ENCODE measurements around the gene CLCA1.
A peak's percentile ranks its signal among the peaks of the same experiment; 100 is the strongest.

Gene CLCA1

DNA sequence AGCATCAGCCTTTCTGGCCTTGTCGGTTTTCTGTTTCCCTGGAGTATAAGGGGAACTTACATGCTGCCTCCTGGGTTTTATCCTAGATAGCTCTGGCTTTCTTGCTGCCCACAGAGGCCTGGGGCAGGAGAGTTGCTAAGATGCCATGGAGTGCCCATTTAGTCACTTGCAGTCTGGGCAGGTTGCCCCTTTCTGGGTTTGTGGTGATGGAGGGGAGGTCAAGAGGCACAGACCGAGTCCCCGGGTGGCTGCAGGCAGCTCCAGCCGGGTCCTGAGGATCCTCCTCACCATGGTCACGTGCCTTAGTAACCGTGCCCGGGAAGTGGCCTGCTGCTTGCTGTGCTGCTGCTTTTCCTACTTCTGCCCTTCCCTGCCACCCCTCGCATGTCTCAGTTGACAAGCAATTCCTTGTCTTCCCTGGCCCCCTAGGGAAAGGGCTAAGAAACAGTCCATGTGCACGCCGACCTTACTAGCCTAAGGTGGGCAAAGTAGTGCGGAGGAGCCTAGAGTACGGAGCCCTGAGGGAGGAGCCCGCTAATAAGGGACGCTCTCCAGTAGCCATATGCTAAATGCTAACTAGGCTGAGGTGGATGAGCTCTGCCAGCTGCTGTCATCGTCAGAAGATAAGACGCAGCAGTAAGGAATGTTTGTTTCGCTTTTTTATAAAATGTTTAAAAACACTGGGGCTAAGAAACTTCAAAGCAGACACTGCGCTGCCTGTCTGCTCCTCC lies 34.8 kb downstream of the CLCA1 start:
- Mint-ChIP-seq H3K4me1 (ENCODE audit: low read depth) (peaks cover 12% of the 10 kb centered on the region), H3K27me3 (ENCODE audit: low read depth) (peaks cover 22% of the 10 kb centered on the region), H3K36me3 (ENCODE audit: low read depth) (no peaks in the 10 kb centered on the region), H3K4me3 (peak overlapping the region; percentile 32), H3K9me3 (no peaks in the 10 kb centered on the region), H3K27ac (no peak overlapping the region)

DNA sequence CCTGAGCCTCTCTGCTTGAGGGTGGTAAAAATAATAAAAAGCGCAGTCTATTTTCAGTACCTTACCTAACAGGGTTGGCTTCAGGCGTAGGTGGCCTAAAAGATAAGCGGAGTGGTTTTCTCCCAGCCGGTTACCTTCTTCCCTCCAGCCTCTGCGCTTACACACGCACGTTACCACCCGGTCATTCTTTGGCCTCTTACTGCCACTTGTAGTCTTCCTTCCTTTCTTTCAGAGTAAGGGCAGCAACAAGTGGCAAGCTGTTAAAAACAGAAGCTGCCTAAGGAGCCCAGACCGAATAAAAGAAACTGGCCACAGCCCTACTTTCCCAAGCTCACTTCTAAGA lies 35.4 kb downstream of the CLCA1 start:
- H3K4me1 Mint-ChIP-seq (ENCODE audit: low read depth) = peaks cover 12% of the 10 kb centered on the region
- H3K9me3 Mint-ChIP-seq = no peaks in the 10 kb centered on the region
- no peak overlapping the region for H3K4me3 Mint-ChIP-seq
- H3K36me3 Mint-ChIP-seq (ENCODE audit: low read depth) = no peaks in the 10 kb centered on the region
- no peak overlapping the region for H3K27ac Mint-ChIP-seq
- peaks cover 17% of the 10 kb centered on the region for H3K27me3 Mint-ChIP-seq (ENCODE audit: low read depth)

- peaks cover 12% of the 10 kb centered on the region for H3K4me1 Mint-ChIP-seq (ENCODE audit: low read depth)
- H3K4me3 Mint-ChIP-seq = no peak overlapping the region
- H3K36me3 Mint-ChIP-seq (ENCODE audit: low read depth) = no peaks in the 10 kb centered on the region
- no peaks in the 10 kb centered on the region for H3K9me3 Mint-ChIP-seq
- H3K27me3 Mint-ChIP-seq (ENCODE audit: low read depth) = peaks cover 17% of the 10 kb centered on the region
- no peak overlapping the region for H3K27ac Mint-ChIP-seq
These were observed 36.3 kb downstream of the CLCA1 start for GRCh38 chr1:86504895-86505563.

DNA sequence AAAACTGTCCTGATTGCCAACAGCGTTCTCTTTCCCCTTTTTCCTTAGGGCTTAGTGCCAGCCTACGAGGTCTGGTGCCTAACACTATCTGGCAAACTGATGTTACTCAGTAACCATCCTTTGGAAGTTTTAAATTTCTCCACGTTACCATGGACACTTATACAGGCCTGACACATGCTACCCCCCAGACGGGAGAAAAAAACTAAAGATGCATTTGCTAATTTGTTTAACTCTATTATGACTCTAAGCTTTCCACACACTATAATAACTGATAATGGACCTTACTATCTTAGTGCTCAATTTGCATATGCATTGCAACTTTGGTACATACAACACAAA lies 36.8 kb downstream of the CLCA1 start:
- no peaks in the 10 kb centered on the region for H3K9me3 Mint-ChIP-seq
- peaks cover 17% of the 10 kb centered on the region for H3K27me3 Mint-ChIP-seq (ENCODE audit: low read depth)
- no peak overlapping the region for H3K4me3 Mint-ChIP-seq
- no peak overlapping the region for H3K27ac Mint-ChIP-seq
- H3K4me1 Mint-ChIP-seq (ENCODE audit: low read depth) = peaks cover 12% of the 10 kb centered on the region
- no peaks in the 10 kb centered on the region for H3K36me3 Mint-ChIP-seq (ENCODE audit: low read depth)

DNA sequence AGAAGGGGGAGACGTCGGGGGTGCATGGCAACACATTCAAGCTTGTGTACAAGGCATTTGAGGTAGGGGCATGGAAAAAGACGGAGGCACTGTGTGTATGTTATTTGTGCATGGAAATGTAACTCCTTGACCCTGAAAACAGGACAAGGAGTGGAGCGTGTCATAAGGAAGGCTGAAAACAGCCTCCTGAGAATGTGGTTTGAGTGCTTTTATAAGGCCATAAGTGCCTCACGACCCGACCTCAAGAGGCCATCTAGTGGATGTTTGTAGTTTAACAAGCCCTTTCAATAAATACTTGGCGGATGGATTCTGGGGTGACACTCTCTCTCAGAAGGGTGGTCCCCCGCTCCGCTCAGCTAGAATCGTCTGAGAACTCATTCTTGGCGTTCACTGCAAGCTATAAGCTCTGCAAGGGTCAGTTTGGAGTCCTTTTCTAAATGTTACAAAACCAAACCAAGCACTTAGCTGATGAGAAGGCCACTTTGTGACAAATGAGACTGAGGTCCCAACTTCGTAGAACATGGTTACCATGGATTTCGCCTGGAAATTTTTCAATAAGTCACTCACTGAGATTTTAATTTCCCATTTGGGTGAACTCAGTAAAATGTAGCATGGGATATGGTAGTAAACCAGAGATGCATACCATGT lies 39.3 kb downstream of the CLCA1 start:
- Mint-ChIP-seq H3K27ac (no peak overlapping the region), H3K36me3 (ENCODE audit: low read depth) (no peaks in the 10 kb centered on the region), H3K9me3 (no peaks in the 10 kb centered on the region)

DNA sequence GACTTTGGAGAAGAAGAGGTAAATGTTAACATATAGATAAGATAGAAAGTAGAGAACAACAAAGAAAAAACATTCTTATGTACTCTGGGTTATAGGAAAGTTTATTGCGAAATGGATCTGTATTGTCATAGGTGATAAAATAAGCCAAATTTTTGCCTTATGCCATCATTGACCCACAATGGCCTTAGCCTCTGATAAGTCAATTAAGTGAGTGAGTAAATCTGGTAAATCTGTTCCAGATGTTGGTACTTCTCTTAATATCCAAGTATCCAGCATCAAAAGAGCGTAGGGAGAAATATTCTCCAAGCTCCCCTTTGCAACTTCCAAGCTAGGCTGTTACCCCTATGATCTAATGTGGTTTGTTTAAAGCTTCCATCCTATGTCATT lies 39.8 kb downstream of the CLCA1 start:
- Mint-ChIP-seq H3K27ac (no peak overlapping the region), H3K4me3 (no peak overlapping the region), H3K27me3 (ENCODE audit: low read depth) (peaks cover 6% of the 10 kb centered on the region), H3K9me3 (no peaks in the 10 kb centered on the region), H3K36me3 (ENCODE audit: low read depth) (no peaks in the 10 kb centered on the region), H3K4me1 (ENCODE audit: low read depth) (no peaks in the 10 kb centered on the region)

More for the DNA sequence above, 39.3 kb downstream of the CLCA1 start:
- Mint-ChIP-seq H3K4me3 (no peak overlapping the region), H3K4me1 (ENCODE audit: low read depth) (peaks cover 3% of the 10 kb centered on the region), H3K27me3 (ENCODE audit: low read depth) (peaks cover 11% of the 10 kb centered on the region)

- H3K4me1 Mint-ChIP-seq (ENCODE audit: low read depth) = no peaks in the 10 kb centered on the region
- no peaks in the 10 kb centered on the region for H3K36me3 Mint-ChIP-seq (ENCODE audit: low read depth)
- no peak overlapping the region for H3K4me3 Mint-ChIP-seq
- no peaks in the 10 kb centered on the region for H3K27me3 Mint-ChIP-seq (ENCODE audit: low read depth)
- no peak overlapping the region for H3K27ac Mint-ChIP-seq
- no peaks in the 10 kb centered on the region for H3K9me3 Mint-ChIP-seq
These were observed 46.9 kb downstream of the CLCA1 start for GRCh38 chr1:86515597-86515996.

DNA sequence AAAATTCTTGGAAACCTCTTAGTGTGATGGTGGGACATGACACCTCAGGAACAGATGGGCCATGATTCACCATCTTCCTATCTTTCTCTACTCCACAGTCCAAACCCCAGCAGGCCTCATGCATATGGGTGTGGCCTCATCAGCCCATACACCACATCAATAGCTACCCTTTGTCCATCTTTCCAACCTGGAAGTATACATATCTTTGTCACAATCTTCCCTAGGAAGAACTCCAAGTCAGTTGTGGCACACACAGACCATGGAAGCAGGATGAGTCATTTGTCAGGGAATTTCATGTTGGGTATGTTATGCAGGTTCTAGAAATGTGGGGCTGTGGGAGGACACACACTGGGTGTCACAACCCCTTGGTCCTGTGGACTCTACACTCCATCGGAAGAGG lies 47.6 kb downstream of the CLCA1 start:
- no peak overlapping the region for H3K27ac Mint-ChIP-seq
- H3K36me3 Mint-ChIP-seq (ENCODE audit: low read depth) = no peaks in the 10 kb centered on the region
- no peaks in the 10 kb centered on the region for H3K4me1 Mint-ChIP-seq (ENCODE audit: low read depth)
- H3K4me3 Mint-ChIP-seq = no peak overlapping the region
- H3K9me3 Mint-ChIP-seq = no peaks in the 10 kb centered on the region
- no peaks in the 10 kb centered on the region for H3K27me3 Mint-ChIP-seq (ENCODE audit: low read depth)

GRCh38 chr1:86517336-86517735 lies 48.6 kb downstream of the CLCA1 start:
- Mint-ChIP-seq H3K4me3 (no peak overlapping the region), H3K27ac (no peak overlapping the region), H3K36me3 (ENCODE audit: low read depth) (no peaks in the 10 kb centered on the region), H3K9me3 (no peaks in the 10 kb centered on the region), H3K4me1 (ENCODE audit: low read depth) (no peaks in the 10 kb centered on the region), H3K27me3 (ENCODE audit: low read depth) (no peaks in the 10 kb centered on the region)

GRCh38 chr1:86520789-86521521 lies 52.2 kb downstream of the CLCA1 start:
- Mint-ChIP-seq H3K36me3 (ENCODE audit: low read depth) (no peaks in the 10 kb centered on the region), H3K27ac (no peak overlapping the region), H3K27me3 (ENCODE audit: low read depth) (no peaks in the 10 kb centered on the region), H3K4me1 (ENCODE audit: low read depth) (no peaks in the 10 kb centered on the region), H3K4me3 (no peak overlapping the region), H3K9me3 (no peaks in the 10 kb centered on the region)

GRCh38 chr1:86521522-86521891 lies 52.8 kb downstream of the CLCA1 start:
- H3K27ac Mint-ChIP-seq = no peak overlapping the region
- H3K4me3 Mint-ChIP-seq = no peak overlapping the region
- no peaks in the 10 kb centered on the region for H3K27me3 Mint-ChIP-seq (ENCODE audit: low read depth)
- no peaks in the 10 kb centered on the region for H3K4me1 Mint-ChIP-seq (ENCODE audit: low read depth)
- H3K36me3 Mint-ChIP-seq (ENCODE audit: low read depth) = no peaks in the 10 kb centered on the region
- no peaks in the 10 kb centered on the region for H3K9me3 Mint-ChIP-seq

DNA sequence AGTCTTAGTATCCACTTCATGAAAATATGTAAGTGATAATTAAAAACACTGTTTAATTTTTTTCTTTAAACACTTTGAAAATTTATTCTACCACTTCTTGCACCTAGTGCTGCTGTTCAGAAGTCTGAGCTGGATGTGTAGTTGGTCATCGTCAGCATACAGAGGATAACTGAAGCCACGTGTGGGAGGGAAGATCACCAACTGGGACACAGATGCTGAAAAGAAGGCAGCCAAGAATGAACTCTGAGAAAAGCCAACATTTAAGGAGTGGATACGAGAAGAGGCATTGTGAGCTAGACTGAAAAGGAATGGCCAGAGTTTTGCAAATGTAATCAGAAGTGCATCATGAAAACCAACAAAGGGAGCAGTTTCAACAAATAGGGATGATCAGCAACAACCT lies 53.5 kb downstream of the CLCA1 start:
- no peaks in the 10 kb centered on the region for H3K4me1 Mint-ChIP-seq (ENCODE audit: low read depth)
- no peak overlapping the region for H3K27ac Mint-ChIP-seq
- no peaks in the 10 kb centered on the region for H3K36me3 Mint-ChIP-seq (ENCODE audit: low read depth)
- H3K4me3 Mint-ChIP-seq = no peak overlapping the region
- no peaks in the 10 kb centered on the region for H3K9me3 Mint-ChIP-seq
- no peaks in the 10 kb centered on the region for H3K27me3 Mint-ChIP-seq (ENCODE audit: low read depth)

DNA sequence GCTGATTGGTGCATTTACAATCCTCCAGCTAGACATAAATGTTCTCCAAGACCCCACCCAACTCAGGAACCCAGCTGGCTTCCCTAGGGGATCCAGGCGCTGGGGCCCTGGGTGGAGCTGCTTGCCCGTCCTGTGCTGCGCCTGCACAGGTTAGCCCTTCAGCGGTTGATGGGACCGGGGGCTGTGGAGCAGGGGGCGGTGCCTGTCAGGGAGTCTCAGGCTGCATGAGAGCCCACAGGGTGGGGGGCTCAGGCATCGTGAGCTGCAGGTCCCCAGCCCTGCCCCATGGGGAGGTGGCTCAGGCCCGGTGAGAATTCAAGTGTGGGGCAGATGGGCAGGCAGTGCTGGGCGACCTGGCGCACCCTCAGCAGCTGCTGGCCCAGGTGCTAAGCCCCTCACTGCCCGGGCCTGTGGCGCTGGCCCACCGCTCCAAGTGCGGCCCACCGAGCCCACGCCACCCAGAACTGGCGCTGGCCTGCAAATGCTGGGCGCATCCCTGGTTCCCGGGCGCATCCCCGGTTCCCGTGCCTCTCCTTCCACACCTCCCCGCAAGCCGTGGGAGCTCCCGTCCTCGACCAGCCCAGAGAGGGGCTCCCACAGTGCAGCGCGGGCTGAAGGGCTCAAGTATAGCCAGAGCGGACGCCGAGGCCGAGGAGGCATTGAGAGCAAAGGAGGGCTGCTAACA lies 55.1 kb downstream of the CLCA1 start:
- no peaks in the 10 kb centered on the region for H3K27me3 Mint-ChIP-seq (ENCODE audit: low read depth)
- H3K36me3 Mint-ChIP-seq (ENCODE audit: low read depth) = no peaks in the 10 kb centered on the region
- no peak overlapping the region for H3K27ac Mint-ChIP-seq
- no peaks in the 10 kb centered on the region for H3K9me3 Mint-ChIP-seq
- no peaks in the 10 kb centered on the region for H3K4me1 Mint-ChIP-seq (ENCODE audit: low read depth)
- no peak overlapping the region for H3K4me3 Mint-ChIP-seq

- H3K9me3 Mint-ChIP-seq = no peaks in the 10 kb centered on the region
- H3K27me3 Mint-ChIP-seq (ENCODE audit: low read depth) = no peaks in the 10 kb centered on the region
- no peaks in the 10 kb centered on the region for H3K4me1 Mint-ChIP-seq (ENCODE audit: low read depth)
- H3K27ac Mint-ChIP-seq = no peak overlapping the region
- no peaks in the 10 kb centered on the region for H3K36me3 Mint-ChIP-seq (ENCODE audit: low read depth)
- H3K4me3 Mint-ChIP-seq = no peak overlapping the region
These were observed 58.6 kb downstream of the CLCA1 start for GRCh38 chr1:86527306-86527705.
